Neural crest cell (in vitro differentiated cells): Measurements from ENCODE around the gene SHROOM3. TPM values are rescaled to one million over a fixed set of nuclear protein-coding genes. Genes with fewer than 3 reads are reported as not detected.
"Not testable (repeated sequence)": the region's sequence is repeated elsewhere in the genome, so short reads cannot be mapped to it uniquely, and the experiment has no call there.

Experiments used
- DNase-seq: peaks from one replicate; pipeline ENCODE4 v3.0.0; 2021; ENCODE audit warnings: low read depth, mixed read lengths, low spot score
- H3K27ac Mint-ChIP-seq: one replicate; pipeline ENCODE4 v1.8.0; 2021; ENCODE audit warnings: mild to moderate bottlenecking, mixed read lengths; ENCODE audit not compliant: unreplicated experiment
- H3K27me3 Mint-ChIP-seq: 2 replicates; pipeline ENCODE4 v1.8.0; 2021; ENCODE audit warnings: low read depth, mild to moderate bottlenecking, mixed read lengths
- H3K36me3 Mint-ChIP-seq: 2 replicates; pipeline ENCODE4 v1.8.0; 2021; ENCODE audit warnings: low read depth, mild to moderate bottlenecking, mixed read lengths
- H3K4me1 Mint-ChIP-seq: 2 replicates; pipeline ENCODE4 v1.8.0; 2021; ENCODE audit warnings: mixed read lengths
- H3K4me3 Mint-ChIP-seq: one replicate; pipeline ENCODE4 v1.8.0; 2021; ENCODE audit warnings: mild to moderate bottlenecking, mixed read lengths
- H3K9me3 Mint-ChIP-seq: 2 replicates; pipeline ENCODE4 v1.8.0; 2021; ENCODE audit warnings: mixed read lengths
- CTCF ChIP-seq: fragments of 200-600 bp; sonication (generic); conservative IDR thresholded peaks from 2 replicates; pipeline ENCODE4 v1.5.0; 2021; ENCODE audit warnings: antibody characterized with exemption, mild to moderate bottlenecking
- total RNA-seq: library from RNA; stranded (reverse); gene quantifications from 2 replicates; pipeline ENCODE4 v1.2.1, GENCODE V29; 2021

Gene SHROOM3
- total RNA-seq, 1 donor from 2014 or later = 40.1 TPM

- H3K36me3 Mint-ChIP-seq = no peaks in the 10 kb centered on the region
- H3K27ac Mint-ChIP-seq = no peak overlapping the region
- no peak for TF ChIP-seq CTCF
- peaks cover 2% of the 10 kb centered on the region for H3K9me3 Mint-ChIP-seq
- no peaks in the 10 kb centered on the region for H3K4me1 Mint-ChIP-seq
- peaks cover 31% of the 10 kb centered on the region for H3K27me3 Mint-ChIP-seq
- no peak for DNase-seq
- H3K4me3 Mint-ChIP-seq = no peak overlapping the region
Observed at GRCh38 chr4:76406081-76406480, 28.9 kb upstream of the SHROOM3 start.

GRCh38 chr4:76407440-76408119 lies 27.4 kb upstream of the SHROOM3 start:
- TF ChIP-seq CTCF = no peak
- no peak for DNase-seq
- Mint-ChIP-seq H3K4me3 (no peak overlapping the region), H3K9me3 (no peaks in the 10 kb centered on the region), H3K4me1 (no peaks in the 10 kb centered on the region), H3K27ac (no peak overlapping the region), H3K36me3 (no peaks in the 10 kb centered on the region), H3K27me3 (peaks cover 21% of the 10 kb centered on the region)

GRCh38 chr4:76410636-76411035 lies 24.4 kb upstream of the SHROOM3 start:
- Mint-ChIP-seq H3K9me3 (no peaks in the 10 kb centered on the region), H3K27me3 (no peaks in the 10 kb centered on the region), H3K36me3 (no peaks in the 10 kb centered on the region), H3K4me1 (no peaks in the 10 kb centered on the region), H3K4me3 (no peak overlapping the region), H3K27ac (no peak overlapping the region)
- DNase-seq = no peak
- no peak for TF ChIP-seq CTCF

GRCh38 chr4:76420188-76420761 lies 14.8 kb upstream of the SHROOM3 start:
- TF ChIP-seq CTCF = no peak
- H3K27me3 Mint-ChIP-seq = no peaks in the 10 kb centered on the region
- no peaks in the 10 kb centered on the region for H3K36me3 Mint-ChIP-seq
- H3K27ac Mint-ChIP-seq = no peak overlapping the region
- no peak for DNase-seq
- peaks cover 9% of the 10 kb centered on the region for H3K4me1 Mint-ChIP-seq
- H3K4me3 Mint-ChIP-seq = no peak overlapping the region
- H3K9me3 Mint-ChIP-seq = peaks cover 3% of the 10 kb centered on the region

GRCh38 chr4:76420762-76421581 lies 14.1 kb upstream of the SHROOM3 start, which contains the start of gene CCDC158:
Gene CCDC158 (minus strand): TSS chr4:76421141. CDS start chr4:76403207, 17,934 bp downstream.
- no peak for TF ChIP-seq CTCF
- no peak within 1 kb of the TSS for H3K27ac Mint-ChIP-seq

GRCh38 chr4:76423159-76423558 lies 11.9 kb upstream of the SHROOM3 start:
- not testable (repeated sequence) for H3K9me3 Mint-ChIP-seq, H3K36me3 Mint-ChIP-seq, DNase-seq, H3K4me3 Mint-ChIP-seq, H3K27me3 Mint-ChIP-seq, H3K27ac Mint-ChIP-seq
- H3K4me1 Mint-ChIP-seq = peaks cover 12% of the 10 kb centered on the region

More at GRCh38 chr4:76420762-76421581, 14.1 kb upstream of the SHROOM3 start, which contains the start of gene CCDC158:
- no peaks in the 10 kb centered on the region for H3K27me3 Mint-ChIP-seq
- DNase-seq = no peak
- H3K9me3 Mint-ChIP-seq = peaks cover 3% of the 10 kb centered on the region
- H3K4me1 Mint-ChIP-seq = peaks cover 9% of the 10 kb centered on the region
- no peak within 1 kb of the TSS for H3K4me3 Mint-ChIP-seq
- no peaks in the 10 kb centered on the region for H3K36me3 Mint-ChIP-seq
